ENCODE results near the gene CHST15. TPM values are rescaled to one million over a fixed set of nuclear protein-coding genes. Genes with fewer than 3 reads are reported as not detected.

The CHST15 gene, protein sequence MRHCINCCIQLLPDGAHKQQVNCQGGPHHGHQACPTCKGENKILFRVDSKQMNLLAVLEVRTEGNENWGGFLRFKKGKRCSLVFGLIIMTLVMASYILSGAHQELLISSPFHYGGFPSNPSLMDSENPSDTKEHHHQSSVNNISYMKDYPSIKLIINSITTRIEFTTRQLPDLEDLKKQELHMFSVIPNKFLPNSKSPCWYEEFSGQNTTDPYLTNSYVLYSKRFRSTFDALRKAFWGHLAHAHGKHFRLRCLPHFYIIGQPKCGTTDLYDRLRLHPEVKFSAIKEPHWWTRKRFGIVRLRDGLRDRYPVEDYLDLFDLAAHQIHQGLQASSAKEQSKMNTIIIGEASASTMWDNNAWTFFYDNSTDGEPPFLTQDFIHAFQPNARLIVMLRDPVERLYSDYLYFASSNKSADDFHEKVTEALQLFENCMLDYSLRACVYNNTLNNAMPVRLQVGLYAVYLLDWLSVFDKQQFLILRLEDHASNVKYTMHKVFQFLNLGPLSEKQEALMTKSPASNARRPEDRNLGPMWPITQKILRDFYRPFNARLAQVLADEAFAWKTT
- total RNA-seq = 0.30 and 0.46 TPM in 2 replicates

GRCh38 chr10:124092860-124093773 is at the start of gene CHST15:
CHST15 (minus strand) TSS chr10:124093598; CDS start chr10:124046212, 47,386 bp downstream.

Other genes with a start within 250 kb of the CHST15 start
- 3.6 and 6.8 TPM in 2 replicates for gene CPXM2, start 201.8 kb downstream of the CHST15 start, total RNA-seq

Measured in smooth muscle cell of the umbilical artery (primary cell).